DND-41 (cell line): ENCODE measurements around the gene MGA.

Experiments used
- EZH2 ChIP-seq: IDR thresholded peaks from 3 replicates; pipeline ENCODE4 v1.6.1; 2012; ENCODE audit warnings: borderline replicate concordance, low read depth, mild to moderate bottlenecking, moderate library complexity, low read length, inconsistent platforms; ENCODE audit not compliant: severe bottlenecking
- TF ChIP-seq, protein P1 (sequence below): IDR thresholded peaks from 2 replicates; pipeline ENCODE4 v1.5.1; 2012; ENCODE audit warnings: borderline replicate concordance, low read length, moderate library complexity, mild to moderate bottlenecking; ENCODE audit not compliant: poor library complexity, severe bottlenecking; ENCODE audit errors: extremely low read depth

DNA sequence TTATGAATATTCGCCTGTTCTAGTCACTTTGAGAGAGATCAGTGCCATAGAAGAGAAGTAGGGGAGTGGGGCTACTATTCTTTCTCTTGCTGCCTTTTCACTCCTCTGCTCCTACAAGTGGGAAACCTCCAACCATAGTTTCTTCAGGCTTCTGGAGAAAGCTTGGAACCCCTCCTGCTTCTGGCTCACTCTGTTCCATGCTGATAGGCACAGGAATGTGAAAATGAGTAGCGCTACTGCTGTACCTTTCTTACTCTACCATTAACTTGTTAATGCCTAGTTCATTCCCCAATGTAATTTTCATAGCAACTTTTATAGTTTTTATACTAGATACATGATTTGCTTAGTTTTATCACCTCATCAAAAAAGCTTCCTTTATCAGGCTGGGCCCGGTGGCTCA lies 141.0 kb downstream of the MGA start:
- TF ChIP-seq, protein P1, sequence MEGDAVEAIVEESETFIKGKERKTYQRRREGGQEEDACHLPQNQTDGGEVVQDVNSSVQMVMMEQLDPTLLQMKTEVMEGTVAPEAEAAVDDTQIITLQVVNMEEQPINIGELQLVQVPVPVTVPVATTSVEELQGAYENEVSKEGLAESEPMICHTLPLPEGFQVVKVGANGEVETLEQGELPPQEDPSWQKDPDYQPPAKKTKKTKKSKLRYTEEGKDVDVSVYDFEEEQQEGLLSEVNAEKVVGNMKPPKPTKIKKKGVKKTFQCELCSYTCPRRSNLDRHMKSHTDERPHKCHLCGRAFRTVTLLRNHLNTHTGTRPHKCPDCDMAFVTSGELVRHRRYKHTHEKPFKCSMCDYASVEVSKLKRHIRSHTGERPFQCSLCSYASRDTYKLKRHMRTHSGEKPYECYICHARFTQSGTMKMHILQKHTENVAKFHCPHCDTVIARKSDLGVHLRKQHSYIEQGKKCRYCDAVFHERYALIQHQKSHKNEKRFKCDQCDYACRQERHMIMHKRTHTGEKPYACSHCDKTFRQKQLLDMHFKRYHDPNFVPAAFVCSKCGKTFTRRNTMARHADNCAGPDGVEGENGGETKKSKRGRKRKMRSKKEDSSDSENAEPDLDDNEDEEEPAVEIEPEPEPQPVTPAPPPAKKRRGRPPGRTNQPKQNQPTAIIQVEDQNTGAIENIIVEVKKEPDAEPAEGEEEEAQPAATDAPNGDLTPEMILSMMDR = no peak
- no peak for TF ChIP-seq EZH2
